GM18517 (cell line): ENCODE data around the gene LRRC37A3.
"Not testable (repeated sequence)": the region's sequence is repeated elsewhere in the genome, so short reads cannot be mapped to it uniquely, and the experiment has no call there.

ENCODE experiments used
- ATAC-seq: cut with Tn5 transposase; IDR thresholded peaks from one replicate; pipeline ENCODE4 v1.9.1; 2021; ENCODE audit warnings: mild to moderate bottlenecking, moderate library complexity; ENCODE audit not compliant: unreplicated experiment

The LRRC37A3 gene

DNA sequence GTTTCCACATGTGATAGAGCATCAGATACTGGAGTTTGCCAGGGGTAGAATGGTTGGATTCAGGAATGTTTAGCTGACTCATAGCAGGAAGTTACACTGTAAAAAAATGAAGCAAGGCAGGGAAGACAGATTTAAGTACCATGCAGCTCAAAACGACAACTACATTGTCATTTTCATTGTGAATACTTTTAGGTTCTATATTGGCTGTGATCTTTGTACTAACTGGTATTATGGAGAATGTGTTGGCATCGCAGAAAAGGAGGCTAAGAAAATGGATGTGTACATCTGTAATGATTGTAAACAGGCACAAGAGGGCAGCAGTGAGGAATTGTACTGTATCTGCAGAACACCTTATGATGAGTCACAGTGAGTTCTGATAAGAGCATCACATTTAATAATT, 8.2 kb upstream of the LRRC37A3 start:
- ATAC-seq, result peak; percentile 84

- ATAC-seq, result not testable (repeated sequence)
Measured at GRCh38 chr17:64926430-64926829, 7.2 kb upstream of the LRRC37A3 start.

DNA sequence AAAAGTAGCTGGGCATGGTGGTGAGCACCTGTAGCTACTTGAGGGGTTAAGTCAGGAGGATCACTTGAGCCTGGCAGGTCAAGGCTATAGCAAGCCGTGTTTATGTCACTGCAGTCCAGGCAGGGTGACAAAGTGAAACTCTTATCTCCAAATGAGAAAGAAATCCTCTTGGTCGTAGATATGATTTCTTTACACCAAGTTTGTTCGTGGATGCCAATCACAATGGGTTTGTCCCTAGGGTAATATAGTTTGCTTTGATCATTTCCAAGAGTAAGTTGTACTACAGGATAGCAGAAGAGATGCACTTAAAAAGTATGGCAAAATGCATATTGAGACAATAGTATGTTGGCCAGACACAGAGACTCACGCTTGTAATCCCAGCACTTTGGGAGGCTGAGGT, 6.0 kb upstream of the LRRC37A3 start:
- not testable (repeated sequence) for ATAC-seq

GRCh38 chr17:64923051-64923568, 3.8 kb upstream of the LRRC37A3 start:
- not testable (repeated sequence) for ATAC-seq

DNA sequence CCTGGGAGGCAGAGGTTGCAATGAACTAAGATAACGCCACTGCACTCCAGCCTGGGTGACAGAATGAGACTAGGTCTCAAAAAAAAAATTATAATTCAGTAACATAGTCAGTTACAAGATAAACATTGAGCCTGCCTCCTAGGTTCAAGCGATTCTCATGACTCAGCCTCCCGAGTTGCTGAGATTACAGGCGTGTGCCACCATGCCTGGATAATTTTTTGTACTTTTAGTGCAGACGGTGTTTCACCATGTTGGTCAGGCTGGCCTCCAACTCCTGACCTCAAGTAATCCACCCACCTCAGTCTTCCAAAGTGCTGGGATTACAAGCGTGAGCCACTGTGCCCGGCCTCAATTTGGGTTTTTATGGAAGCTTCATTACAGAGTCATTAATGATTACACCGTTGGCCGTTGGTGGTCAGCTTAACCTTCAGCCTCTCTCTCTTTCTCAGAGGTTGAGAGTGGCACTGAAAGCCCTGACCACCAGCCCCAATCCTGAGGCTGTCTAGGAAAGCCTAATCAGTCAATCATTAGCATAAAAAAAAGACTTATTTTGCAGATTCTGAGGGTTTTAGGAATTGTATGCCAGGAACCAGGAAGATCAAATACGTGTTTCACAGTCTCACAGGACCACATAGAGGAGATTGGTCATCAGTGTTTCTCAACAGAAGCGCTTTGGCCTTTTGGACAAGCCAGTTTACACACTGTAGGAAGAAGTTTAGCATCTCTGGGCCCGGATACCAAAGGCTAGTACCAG, 1.3 kb upstream of the LRRC37A3 start:
- ATAC-seq, result no peak

DNA sequence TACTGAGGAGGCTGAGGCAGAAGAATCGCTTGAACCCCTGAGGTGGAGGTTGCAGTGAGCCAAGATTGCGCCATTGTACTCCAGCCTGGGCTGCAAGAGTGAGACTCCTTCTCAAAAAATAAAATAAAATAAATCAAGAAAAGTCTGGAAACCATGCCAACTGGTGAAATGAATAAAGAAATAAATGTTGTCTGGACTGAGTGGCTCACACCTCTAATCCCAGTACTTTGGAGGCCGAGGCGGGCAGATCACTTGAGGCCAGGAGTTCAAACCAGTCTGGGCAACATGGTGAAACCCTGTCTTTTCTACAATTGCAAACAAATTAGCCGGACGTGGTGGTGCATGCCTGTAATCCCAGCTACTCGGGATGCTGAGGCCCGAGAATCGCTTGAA, 744 bp upstream of the LRRC37A3 start:
- ATAC-seq, result no peak

GRCh38 chr17:64918842-64919288, 413 bp downstream of the LRRC37A3 start:
- ATAC-seq, result peak; percentile 19

DNA sequence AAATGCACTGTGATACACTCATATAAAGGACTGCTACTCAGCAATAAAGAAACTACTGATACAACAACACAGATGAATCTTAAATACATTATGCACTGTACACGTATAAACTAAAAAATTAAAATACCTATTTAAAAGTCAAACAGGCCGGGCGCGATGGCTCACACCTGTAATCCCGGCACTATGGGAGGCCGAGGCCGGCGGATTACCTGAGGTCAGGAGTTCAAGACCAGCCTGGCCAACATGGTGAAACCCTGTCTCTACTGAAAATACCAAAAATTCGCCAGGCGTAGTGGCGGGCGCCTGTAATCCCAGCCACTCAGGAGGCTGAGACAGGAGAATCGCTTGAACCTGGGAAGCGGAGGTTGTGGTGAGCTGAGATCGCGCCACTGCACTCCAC, 1.7 kb downstream of the LRRC37A3 start:
- not testable (repeated sequence) for ATAC-seq

- ATAC-seq, result not testable (repeated sequence)
Measured at GRCh38 chr17:64915244-64915643, 4.0 kb downstream of the LRRC37A3 start.

DNA sequence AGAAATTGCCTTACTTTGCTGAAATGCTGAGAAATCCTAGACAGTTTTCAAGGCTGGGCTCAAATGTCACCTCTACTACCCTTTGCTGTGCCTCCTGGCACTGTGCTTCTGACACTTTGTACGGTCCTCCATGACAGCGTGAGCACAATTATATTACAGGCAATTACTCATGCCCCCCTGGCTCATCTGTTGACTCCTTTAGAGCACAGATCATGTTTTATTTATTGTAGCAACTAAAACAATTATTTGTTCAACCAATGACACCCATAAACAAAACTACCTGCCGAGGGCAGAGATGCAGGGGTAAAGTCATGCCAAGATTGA, 9.1 kb downstream of the LRRC37A3 start:
- ATAC-seq, result not testable (repeated sequence)

DNA sequence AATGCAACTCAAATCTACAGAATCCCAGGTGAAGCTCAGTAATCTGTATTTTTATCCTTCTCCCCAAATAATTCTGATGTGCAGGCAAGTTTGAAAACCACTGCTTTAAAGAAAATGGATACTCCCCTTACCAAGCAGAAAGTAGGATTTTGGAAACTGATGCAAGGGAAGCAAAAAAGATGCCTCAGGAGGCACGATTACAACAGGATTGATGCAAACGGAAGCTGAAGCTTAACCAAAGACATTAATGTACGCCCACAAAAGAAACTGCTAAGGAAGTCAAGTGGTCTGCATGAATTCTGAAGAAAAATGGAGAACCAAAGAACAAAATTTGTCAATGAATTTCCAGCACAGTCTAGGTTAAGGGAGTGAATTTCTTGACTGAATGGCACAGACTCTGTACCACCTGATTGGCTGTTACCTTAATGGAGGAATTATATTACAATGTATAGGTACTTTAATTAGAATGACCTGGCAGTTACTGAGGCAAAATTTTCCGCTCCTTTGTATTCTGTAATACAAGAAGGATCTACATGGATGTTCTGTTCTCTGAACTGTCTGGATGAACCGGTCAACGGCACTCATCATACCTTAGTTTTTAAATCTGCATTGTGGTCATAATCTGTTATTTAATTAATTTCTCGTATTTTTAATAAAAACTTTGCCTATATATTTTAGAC, 9.6 kb downstream of the LRRC37A3 start:
- not testable (repeated sequence) for ATAC-seq

GRCh38 chr17:64904069-64904468, 15.2 kb downstream of the LRRC37A3 start:
- ATAC-seq, result not testable (repeated sequence)

DNA sequence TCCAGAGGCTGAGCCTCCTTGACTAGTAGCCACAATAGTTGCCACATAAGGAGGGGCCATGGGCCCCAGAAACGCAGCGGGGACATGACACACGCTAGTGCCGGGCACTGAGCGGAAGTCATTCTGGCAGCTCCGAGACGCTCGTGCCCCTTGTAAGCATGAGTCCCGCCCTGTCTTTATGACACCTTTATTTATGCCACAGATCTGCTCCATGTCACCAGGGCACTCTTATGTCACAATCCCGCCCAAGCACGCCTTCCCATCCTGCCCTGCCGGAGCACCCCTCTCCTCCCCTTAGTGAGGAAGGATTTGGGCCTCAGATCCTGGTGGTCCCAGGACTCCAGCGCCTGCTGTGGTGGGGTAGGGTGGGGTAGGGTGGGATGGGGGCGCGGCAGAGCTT, 22.1 kb downstream of the LRRC37A3 start:
- not testable (repeated sequence) for ATAC-seq

DNA sequence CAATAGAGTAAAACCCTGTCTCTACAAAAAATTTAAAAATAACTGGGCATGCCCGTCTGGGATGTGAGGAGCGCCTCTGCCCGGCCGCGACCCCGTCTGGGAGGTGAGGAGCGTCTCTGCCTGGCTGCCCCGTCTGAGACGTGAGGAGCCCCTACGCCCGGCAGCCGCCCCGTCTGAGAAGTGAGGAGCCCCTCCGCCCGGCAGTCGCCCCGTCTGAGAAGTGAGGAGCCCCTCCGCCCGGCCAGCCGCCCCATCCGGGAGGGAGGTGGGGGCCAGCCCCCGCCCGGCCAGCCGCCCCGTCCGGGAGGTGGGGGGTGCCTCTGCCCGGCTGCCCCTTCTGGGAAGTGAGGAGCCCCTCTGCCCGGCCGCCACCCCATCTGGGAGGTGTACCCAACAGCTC, 45.1 kb downstream of the LRRC37A3 start:
- not testable (repeated sequence) for ATAC-seq

DNA sequence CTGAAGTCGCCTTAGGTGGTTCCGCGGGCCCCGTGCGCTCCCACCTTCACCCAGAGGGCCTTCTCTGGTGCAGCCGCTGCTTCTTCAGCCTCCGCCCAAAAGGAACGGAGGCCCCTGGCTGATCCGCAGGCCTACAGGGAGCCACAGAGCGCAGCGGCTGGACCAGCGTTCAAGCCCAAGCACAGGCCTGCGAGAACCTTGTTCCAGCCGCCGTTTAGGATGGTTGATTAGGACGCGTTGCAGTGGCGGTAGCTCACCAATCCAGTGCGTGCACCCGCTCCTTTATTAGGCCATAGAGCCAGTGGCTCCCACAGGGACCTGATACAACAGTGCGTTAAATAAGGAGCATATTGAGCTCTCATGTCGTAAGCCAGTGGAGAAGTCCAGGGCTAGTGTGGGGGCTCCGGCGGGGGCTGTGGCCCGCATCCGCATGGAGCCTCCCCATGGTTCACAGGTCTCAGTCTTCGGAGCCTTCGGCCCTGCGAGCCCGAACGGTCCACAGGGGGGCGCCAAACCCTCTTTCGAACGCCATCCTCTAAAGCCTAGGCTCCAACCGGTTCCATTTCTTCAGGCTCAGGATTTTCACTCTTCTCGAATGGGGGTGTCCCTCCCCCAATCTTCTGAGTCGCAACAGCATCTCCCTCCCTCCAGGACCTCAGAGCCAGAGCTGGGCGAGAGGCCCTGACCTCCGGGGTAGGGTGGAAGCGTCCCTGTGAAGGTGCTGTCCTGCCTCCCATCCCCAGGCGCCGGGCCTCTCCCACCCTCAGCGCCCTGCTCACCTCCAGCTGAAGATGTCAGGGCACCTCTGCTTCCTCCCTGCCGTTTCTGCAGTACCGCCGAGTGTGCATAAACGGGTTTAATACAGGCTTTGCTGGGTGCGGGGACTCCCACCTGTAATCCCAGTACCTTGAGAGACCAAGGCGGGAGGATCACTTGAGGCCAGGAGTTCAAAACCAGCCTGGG, 71.5 kb downstream of the LRRC37A3 start:
- not testable (repeated sequence) for ATAC-seq

DNA sequence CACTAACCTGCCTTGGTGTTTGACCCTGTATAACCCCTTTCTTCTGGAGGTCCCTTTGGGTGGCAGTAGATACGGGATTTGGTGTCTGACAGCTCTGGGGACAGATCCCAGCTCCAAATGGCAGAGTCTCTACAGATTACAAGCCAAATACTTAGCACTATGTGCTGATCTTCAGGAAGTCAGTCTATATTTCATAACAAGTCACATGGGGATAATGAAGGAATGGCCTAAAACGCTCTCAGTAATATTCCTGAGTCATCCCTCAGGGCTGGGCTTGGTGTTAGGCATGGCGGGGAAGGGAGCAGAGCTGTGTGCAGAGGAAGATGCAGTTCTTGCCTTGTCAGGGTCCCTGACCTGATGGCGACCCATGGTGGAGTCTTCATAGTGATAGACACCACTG, 72.4 kb downstream of the LRRC37A3 start:
- not testable (repeated sequence) for ATAC-seq

DNA sequence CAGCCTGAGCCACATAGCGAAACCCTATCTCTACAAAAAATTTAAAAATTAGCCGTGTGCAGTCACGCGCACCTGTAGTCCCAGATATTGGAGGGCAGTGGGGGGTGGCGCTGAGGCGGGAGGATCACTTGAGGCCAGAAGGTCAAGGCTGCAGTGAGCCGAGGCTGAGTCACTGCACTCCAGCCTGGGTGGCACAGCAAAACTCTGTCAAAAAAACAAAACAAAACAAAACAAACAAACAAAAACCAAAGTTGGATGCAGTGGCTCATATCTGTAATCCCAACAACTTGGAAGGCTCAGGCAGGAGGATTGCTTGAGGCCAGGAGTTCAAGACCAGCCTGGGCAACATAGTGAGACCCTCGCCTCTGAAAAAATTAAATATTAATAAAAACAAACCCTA, 75.4 kb downstream of the LRRC37A3 start:
- ATAC-seq, result not testable (repeated sequence)

DNA sequence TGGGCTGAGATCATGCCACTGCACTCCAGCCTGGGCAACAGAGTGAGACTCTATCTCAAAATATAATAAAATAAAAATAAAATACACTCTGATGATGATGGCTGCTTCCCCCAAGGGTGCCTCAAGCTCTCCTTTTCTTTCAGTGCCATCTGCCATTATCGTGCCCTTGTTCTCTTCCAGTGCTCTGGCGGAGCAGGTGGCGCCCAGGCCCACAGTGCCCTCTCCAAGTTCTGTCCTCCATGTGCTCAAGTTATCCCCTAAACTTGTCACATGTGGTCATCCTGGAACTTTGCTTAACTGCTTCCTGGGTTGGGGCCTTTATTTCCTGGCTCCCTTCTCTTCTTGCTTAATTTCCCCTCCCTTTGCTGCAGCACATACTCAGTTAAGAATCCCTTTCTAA, 76.4 kb downstream of the LRRC37A3 start:
- not testable (repeated sequence) for ATAC-seq

- not testable (repeated sequence) for ATAC-seq
Measured at GRCh38 chr17:64840960-64841359, 78.3 kb downstream of the LRRC37A3 start.

GRCh38 chr17:64838513-64838912, 80.8 kb downstream of the LRRC37A3 start:
- ATAC-seq, result not testable (repeated sequence)
